GM19099 (cell line): ENCODE results near the gene ANKFY1.

Source experiments
- POLR2A ChIP-seq: IDR thresholded peaks from 3 replicates; pipeline ENCODE4 v1.6.1; 2011; ENCODE audit warnings: low read depth; ENCODE audit not compliant: insufficient read length; ENCODE audit errors: extremely low read depth

ANKFY1 gene

GRCh38 chr17:4263282-4264215 is at the start of gene ANKFY1:
TSS of gene ANKFY1 (minus strand) at chr17:4263979. CDS start at chr17:4263941, 38 bp downstream.
- peak; percentile 89 for TF ChIP-seq POLR2A

GRCh38 chr17:4310354-4311060 is 46.7 kb upstream of the ANKFY1 start:
- TF ChIP-seq POLR2A = no peak

GRCh38 chr17:4309897-4310296 is 46.1 kb upstream of the ANKFY1 start:
- TF ChIP-seq POLR2A = no peak

- no peak for TF ChIP-seq POLR2A
Observed at GRCh38 chr17:4307179-4307930, 43.6 kb upstream of the ANKFY1 start.

GRCh38 chr17:4305224-4305623 is 41.4 kb upstream of the ANKFY1 start:
- no peak for TF ChIP-seq POLR2A

GRCh38 chr17:4304417-4305027 is 40.7 kb upstream of the ANKFY1 start:
- no peak for TF ChIP-seq POLR2A

GRCh38 chr17:4301066-4301465 is 37.3 kb upstream of the ANKFY1 start:
- TF ChIP-seq POLR2A = no peak

- TF ChIP-seq POLR2A = no peak
Observed at GRCh38 chr17:4297351-4297750, 33.6 kb upstream of the ANKFY1 start.

- no peak for TF ChIP-seq POLR2A
Observed at GRCh38 chr17:4295686-4296085, 31.9 kb upstream of the ANKFY1 start.

- TF ChIP-seq POLR2A = no peak
Observed at GRCh38 chr17:4293572-4293971, 29.8 kb upstream of the ANKFY1 start.

- TF ChIP-seq POLR2A = no peak
Observed at GRCh38 chr17:4287710-4288109, 23.9 kb upstream of the ANKFY1 start.

GRCh38 chr17:4276514-4276913 is 12.7 kb upstream of the ANKFY1 start:
- no peak for TF ChIP-seq POLR2A

GRCh38 chr17:4272972-4273368 is 9.2 kb upstream of the ANKFY1 start:
- TF ChIP-seq POLR2A = no peak

GRCh38 chr17:4272213-4272971 is 8.6 kb upstream of the ANKFY1 start:
- no peak for TF ChIP-seq POLR2A
